Tibial nerve (tissue), 3 donors: Measurements from ENCODE around the gene KRAS.

ENCODE experiments used
- CTCF ChIP-seq, 5 experiments: fragments of 200-600 bp in 3 of 5; fragments of 450-650 bp in 2 of 5; sonication (generic) in 3 of 5; IDR thresholded peaks; one replicate each; pipeline ENCODE4 v1.5.1; 2016 to 2019; ENCODE audit warnings: antibody characterized with exemption in 5 of 5, mild to moderate bottlenecking in 3 of 5, moderate library complexity in 2 of 5
- POLR2A ChIP-seq, 2 donors: fragments of 450-650 bp; IDR thresholded peaks; one replicate each; pipeline ENCODE4 v1.6.1; 2017; ENCODE audit warnings: antibody characterized with exemption in 2 of 2, mild to moderate bottlenecking in 2 of 2, moderate library complexity in 2 of 2

- TF ChIP-seq CTCF (IDR thresholded peaks at IDR 0.05), result no peak
- TF ChIP-seq POLR2A (IDR thresholded peaks at IDR 0.05), result no peak
Observed at GRCh38 chr12:25162866-25163265, 87.9 kb downstream of the KRAS start.
